Endothelial cell of hepatic sinusoid (primary cell): ENCODE results near the gene KANK2.
"Not testable (repeated sequence)": the region's sequence is repeated elsewhere in the genome, so short reads cannot be mapped to it uniquely, and the experiment has no call there.

Experiments used
- in situ Hi-C: cut with HindIII; loops from 2 replicates; pipeline ENCODE4 v1.10.0; 2017; ENCODE audit warnings: low sequenced_read_pairs

The KANK2 gene

DNA sequence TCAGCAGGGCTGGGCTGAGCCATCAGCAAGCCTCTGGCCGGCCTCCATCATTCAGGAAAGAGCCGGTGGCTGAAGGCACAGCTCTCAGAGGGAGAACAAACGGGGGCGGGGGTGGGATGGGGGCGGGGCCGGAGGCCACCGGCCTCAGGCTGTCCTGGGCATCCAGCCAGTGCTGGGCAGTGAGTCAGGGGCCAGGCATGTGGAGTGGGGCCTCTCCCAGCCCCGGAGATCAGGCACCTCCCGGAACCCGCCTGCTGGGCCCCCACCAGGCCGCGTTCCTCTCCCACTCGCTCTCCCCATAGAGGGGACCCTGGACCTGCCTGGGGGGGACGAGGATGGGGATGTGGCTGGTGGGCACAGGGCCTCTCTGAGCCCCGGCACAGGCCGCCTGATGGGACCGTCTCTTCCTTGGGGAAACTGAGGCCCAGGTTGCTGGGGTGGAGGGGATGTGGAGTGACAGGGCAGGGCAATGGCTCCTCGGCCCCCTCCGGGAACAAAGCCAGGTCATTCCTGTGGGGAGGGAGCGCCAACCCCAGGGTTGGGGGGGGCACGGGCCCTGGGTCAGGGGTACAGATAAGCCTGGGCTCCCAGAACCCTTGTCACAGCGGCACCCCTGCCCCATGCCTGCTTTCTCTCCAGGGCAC, 54.7 kb downstream of the KANK2 start:
- in situ Hi-C loops = no loop called here

DNA sequence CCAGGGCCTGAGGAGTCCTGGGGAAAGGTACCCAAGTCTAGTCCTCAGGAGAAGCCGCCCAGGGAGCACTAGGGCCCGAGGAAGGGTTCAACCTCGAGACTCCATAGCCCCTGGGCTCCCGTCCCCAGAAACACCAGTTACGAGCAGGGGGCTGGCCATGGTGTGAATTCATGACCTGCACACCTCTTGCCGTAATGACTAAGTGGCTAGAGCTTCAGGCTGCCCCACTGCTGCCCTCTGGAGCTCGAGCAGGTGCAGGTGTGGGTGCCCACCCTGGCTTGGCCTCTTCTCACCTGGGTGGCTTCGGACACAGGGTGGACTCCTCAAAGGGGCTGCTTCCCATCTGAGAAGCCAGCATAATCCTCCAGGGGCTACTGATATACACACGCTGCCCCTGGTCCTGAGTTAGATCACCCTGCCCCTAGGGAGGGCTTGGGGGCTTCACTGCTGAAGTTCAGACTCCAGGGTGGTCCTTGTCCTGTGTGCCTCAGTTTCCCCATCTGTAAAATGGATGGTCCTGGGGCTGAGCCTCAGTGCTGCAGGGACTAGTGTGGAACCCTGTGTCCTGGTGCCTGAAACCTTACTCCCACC, 55.3 kb downstream of the KANK2 start:
- in situ Hi-C loops = no loop called here

DNA sequence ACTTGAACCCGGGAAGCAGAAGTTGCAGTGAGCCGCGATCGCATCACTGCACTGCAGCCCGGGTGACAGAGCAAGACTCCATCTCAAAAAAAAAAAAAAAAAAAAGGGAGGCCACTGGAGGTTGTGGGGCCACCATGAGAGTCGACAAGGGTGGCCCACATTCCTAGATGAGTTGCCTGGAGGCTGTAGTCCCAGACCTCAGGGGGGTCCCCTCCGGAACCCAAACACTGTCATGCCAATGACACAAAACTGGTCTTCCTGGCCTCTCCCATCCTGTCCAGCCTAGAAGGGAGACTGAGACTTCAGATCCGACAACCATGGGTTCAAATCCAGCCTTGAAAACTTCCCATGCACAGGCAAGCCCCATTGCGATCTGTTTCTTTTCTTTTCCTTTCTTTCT, 56.4 kb downstream of the KANK2 start:
- in situ Hi-C loops = no loop called here

DNA sequence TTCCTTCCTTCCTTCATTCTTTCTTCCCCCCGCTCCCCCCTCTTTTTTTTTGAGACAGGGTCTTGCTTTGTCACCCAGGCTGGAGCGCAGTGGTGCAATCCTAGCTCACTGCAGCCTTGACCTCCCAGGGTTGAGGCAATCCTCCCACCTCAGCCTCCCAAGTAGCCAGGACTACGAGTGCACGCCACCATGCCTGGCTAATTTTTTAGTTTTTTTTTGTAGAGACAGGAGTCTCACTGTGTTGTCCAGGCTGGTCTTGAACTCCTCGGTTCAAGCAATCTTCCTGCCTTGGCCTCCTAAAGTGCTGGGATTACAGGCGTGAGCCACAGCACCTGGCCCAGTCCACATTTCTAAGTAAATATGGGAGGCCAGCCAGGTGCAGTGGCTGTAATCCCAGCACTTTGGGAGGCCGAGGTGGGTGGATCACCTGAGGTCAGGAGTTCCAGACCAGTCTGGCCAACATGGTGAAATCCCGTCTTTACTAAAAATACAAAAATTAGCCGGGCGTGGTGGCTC, 57.3 kb downstream of the KANK2 start:
- in situ Hi-C loops = not testable (repeated sequence)

DNA sequence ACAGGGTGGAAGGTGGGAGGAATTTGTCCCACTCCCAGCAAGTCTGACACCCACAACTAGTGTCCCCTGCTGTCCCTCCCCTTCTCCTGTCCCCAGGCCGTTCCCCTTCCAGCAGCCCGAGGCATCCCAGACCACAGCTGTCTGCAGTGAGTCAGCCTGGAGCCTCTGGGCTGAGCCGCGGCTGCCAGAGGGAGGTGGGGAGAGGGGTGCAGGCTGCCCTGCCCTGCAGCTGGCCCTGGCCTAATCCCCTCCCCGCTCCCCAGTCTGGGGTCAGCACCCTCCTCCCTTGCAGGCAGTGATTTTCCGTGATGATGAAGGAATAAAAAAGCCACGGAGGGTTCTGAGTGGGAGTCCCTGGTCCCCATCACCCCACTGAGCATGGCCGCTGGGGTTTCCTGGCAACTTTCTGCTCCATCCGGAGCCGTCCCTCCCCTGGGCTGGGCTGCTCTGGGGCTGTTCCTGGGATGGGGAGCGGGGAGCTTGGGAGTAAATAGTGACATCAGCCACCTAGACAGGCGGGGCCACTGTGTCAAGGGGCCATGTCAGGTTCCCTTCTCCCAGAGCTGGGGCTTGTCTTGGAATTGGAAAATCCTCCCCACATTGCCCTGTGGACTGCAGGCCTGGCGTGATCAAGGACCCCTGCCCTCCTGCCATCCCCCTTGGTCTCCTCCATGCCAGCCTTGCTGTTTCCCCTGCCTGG, 58.6 kb downstream of the KANK2 start:
- in situ Hi-C loops = no loop called here

DNA sequence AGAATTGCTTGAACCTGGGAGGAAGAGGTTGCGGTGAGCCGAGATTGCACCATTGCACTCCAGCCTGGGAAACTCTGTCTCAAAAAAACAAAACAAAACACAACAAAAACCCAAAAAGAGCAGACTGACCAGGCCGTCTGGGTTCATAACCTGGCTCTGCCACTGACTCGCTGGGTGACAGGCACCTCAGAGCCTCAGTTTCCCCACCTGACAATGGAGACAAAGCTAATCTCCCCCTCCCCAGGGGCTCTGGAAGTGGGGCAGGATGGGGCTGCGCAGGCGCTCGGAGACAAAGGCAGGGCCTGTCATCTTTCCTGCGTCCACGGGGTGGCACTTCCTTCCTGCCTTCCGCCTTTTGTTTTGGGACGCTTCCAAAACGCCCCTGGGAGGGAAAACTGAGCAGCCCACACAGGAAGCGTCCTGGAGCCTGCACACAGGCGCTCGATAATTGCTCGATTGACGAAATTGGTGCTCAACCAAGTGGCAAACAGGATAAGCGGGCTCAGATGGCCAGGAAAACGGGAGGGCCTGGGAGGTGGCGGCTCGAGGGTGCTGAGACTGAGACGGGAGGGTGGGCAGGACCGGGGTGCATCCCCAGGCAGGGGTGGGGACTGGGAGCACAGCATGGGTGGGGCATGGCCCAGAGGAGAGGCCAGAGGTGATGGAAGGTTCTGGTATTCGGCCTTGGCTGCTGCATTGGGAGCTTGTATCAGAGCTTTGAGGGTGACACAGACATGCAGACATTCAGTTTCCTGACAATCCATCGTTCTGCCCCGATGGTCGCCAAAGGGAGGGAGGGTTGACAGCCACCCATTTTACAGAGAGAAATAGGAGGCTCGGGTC, 59.6 kb downstream of the KANK2 start:
- in situ Hi-C loops = no loop called here

DNA sequence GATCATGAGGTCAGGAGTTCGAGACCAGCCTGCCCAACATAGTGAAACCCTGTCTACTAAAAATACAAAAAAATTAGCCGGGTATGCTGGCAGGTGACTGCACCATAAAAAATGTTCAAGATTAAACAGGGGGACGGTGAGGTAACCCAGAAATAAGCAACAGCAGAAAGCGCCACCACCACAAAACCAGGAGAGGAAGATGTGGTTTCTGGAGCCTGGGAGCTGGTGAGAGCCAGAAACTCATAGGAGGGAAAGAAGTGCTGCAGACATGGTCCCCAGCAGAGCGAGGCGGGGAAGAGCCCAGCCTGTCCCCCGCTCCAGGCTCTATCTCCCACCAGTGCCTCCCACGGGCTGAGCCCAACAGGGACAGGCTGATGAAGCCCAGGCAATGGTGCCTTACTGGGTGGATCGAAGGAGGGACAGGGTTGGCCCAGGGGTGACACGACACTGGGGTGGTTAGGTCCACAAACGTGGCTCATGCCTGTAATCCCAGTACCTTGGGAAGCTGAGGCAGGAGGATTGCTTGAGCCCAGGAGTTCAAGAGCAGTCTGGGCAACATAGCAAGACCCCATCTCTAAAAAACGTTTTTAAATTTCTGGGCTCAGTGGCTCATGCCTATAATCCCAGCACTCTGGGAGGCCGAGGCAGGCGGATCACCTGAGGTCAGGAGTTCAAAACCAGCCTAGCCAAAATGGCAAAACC, 60.8 kb downstream of the KANK2 start:
- in situ Hi-C loops = no loop called here

DNA sequence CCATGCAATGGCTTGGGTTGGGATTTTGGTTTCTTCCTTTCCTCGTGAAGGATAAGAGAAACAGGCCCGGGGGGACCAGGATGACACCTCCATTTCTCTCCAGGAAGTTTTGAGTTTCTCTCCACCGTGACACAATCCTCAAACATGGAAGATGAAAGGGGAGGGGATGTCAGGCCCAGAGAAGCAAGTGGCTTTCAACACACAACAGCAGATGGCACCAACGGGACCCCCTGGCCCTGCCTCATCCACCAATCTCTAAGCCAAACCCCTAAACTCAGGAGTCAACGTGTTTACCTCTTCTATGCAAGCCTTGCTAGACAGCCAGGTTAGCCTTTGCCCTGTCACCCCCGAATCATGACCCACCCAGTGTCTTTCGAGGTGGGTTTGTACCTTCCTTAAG, 65.9 kb downstream of the KANK2 start:
- in situ Hi-C loops = no loop called here

DNA sequence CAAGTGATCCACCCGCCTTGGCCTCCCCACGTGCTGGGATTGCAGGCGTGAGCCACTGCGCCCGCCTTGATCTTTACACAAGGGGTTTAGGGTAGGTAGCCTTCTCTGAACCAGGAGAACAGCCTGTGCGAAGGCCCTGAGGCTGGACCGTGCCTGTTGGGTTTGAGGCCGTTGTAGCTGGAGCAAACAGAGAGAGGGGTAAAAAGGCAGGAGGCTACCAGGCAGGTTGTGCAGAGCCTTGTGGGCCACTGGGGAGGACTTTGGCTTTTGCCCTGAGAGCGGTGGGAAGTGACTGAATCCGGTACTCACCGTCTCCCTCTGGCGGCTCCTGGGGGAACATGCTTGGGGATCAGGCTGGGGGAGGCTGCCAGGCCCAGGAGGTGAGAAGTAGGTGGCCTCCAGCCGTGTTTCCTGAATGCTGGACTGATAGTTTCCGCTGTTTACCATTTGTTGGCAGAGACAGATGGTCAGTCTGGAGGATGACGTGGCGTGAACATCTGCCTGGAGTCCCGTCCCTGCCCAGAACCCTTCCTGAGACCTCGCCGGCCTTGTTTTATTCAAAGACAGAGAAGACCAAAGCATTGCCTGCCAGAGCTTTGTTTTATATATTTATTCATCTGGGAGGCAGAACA, 66.4 kb downstream of the KANK2 start:
- in situ Hi-C loops = no loop called here

DNA sequence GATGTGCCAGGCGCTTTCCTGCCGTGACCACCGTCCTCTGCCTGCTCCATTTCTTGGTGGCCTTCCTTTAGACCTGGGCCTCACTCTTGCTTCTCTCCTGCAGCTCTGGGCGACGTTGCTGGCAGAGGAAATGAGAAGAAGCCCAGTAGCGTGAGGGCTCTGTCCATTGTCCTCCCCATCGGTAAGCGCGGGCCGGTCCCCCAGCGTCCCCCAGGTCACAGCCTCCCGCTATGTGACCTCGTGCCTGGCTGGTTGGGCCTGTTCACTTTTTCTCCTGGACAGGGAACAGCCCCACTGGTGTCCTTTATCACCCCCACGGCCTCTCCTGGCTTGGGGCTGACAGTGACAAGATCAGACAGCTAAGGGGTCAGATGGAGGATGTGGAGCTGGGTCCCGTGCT, 69.4 kb downstream of the KANK2 start:
- in situ Hi-C loops = no loop called here

DNA sequence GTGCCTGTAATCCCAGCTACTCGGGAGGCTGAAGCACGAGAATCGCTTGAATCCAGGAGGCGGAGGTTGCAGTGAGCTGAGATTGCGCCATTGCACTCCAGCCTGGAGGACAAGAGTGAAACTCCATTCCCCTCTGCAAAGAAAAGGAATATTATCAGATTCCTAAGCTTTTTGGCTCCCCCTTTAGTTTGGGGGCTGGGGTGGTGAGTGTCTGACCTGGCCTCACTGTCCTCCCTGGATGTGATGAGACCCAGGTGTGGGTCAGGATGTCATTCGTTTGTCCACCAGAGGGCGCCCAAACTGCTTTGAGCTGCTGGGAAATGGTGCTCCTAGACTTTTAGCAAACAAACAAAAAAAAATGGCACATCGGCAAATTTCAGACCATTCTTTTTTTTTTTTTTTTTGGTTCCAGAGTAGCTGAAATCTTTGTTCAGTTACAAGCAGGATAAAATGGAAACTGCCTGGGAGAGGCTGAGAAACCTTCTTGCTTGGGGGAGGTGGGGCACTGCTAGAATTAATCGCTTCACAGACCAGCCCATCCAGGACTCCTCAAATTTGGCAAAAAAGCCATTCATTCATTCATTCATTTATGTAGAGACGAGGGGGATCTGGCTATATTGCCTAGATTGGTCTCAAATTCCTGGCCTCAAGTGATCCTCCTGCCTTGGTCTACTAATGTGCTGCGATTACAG, 71.2 kb downstream of the KANK2 start:
- in situ Hi-C loops = no loop called here

DNA sequence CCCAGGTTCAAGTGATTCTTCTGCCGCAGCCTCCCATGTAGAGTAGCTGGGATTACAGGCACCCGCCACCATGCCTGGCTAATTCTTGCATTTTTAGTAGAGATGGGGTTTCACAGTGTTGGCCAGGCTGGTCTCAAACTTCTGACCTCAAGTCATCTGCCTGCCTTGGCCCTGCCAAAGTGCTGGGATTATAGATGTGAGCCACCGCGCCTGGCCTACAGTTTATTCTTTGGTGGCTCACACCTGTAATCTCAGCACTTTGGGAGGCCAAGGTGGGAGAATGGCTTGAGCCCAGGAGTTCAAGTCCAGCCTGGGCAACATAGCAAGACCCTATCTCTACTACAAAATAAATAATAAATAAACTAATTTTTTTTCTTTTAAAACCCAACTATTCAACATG, 73.2 kb downstream of the KANK2 start:
- in situ Hi-C loops = not testable (repeated sequence)

DNA sequence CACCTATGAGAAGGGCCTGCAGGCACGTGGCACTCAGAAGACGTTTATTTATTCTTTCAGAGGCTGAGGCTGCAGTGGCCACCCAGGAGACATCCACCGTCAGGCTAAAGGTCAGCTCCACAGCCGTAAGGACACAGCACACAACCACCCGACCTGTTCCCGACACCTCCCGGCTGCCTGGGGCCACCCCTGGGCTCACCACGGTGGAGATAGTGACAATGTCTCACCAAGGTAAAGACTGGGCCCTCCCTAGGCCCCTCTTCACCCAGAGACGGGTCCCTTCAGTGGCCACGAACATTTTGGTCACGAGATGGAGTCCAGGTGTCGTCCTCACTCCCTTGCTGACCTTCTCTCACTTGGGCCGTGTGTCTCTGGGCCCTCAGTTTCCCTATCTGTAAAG, 74.2 kb downstream of the KANK2 start:
- in situ Hi-C loops = no loop called here

DNA sequence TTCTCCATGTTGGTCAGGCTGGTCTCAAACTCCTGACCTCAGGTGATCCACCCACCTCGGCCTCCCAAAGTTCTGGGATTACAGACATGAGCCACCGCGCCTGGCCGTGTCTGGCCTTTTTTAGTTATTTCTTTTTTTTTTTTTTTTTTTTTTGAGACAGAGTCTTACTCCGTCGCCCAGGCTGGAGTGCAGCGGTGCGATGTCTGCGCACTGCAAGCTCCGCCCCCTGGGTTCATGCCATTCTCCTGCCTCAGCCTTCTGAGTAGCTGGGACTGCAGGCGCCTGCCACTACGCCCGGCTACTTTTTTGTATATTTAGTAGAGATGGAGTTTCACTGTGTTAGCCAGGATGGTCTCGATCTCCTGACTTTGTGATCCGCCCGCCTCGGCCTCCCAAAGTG, 75.4 kb downstream of the KANK2 start:
- in situ Hi-C loops = not testable (repeated sequence)

DNA sequence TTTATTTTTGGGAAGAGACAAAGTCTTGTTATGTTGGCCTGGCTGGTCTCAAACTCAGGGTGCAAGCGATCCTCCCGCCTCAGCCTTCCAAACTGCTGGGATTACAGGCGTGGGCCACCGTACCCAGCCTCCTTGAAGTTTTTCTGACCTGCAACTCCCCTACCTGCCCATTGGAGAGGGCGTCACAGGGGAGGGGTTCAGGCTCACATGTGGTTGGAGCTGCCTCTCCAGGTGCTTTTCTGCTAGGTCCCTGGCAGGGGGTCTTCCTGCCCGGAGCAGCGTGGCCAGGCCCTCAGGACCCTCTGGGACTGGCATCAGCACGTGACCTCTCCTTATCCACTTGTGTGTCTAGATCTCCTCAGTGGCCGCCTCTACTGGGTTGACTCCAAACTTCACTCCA, 80.8 kb downstream of the KANK2 start:
- in situ Hi-C loops = no loop called here

DNA sequence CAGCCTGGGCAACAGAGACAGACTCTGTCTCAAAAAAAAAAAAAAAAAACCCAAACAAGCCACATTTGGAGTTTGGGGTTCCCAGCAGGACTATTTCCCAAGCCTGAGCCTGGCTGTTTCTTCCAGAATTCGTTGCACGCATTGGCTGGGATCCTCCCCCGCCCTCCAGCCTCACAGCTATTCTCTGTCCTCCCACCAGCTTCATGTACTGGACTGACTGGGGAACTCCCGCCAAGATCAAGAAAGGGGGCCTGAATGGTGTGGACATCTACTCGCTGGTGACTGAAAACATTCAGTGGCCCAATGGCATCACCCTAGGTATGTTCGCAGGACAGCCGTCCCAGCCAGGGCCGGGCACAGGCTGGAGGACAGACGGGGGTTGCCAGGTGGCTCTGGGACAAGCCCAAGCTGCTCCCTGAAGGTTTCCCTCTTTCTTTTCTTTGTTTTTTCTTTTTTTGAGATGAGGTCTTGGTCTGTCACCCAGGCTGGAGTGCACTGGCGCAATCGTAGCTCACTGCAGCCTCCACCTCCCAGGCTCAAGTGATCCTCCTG, 81.4 kb downstream of the KANK2 start:
- in situ Hi-C loops = no loop called here

DNA sequence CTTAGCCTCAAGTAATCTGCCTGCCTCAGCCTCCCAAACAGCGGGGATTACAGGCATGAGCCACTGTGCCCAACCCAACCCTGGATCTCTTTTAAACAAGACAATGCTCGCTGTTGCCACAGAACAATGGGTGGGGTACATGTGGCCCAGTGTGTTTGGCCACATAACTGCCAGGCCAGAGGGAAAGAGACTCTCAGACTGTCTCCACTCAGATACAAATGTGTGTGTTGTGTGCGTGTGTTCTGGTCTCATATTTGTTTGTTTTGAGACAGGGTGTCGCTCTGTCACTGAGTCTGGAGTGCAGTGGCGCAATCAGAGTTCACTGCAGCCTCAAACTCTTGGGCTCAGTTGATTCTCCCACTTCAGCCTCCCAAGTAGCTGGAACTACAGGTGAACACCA, 82.3 kb downstream of the KANK2 start:
- in situ Hi-C loops = no loop called here
